GM11168 (cell line): ENCODE data around the gene PPP1R3G.

ENCODE experiments used
- in situ Hi-C: fragments of 300-500 bp; cut with MboI; formaldehyde crosslinking; loops from one replicate; pipeline ENCODE4 v1.12.0; 2022; ENCODE audit warnings: low sequenced_read_pairs; ENCODE audit not compliant: unreplicated experiment

The PPP1R3G gene

DNA sequence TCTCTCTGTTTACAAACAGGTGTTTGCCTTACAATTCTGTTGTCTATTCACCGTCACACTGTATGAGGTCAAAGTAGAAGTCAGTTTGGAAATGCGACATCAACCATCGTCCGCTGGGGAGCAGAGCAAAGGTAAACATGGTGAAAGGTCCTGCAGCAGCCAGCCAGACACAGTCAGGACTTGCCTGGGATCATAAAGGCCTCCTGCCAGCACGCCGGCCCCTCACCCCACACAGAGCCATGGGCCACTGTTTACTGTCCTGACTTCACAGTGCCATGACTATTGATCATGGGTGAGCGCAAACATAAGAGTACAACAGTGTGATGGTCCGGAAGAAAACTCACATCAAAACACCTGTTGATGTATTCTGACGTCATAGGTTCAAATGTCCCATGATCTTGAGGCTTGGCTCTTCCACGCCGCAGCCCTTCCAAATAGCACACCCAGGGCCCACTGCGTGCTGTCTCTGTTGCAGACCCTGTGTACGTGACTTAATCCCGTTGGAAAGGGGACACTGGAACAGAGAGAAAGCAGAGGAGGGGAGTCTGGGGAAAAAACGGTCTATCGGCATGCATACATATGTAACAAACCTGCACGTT lies 16.9 kb upstream of the PPP1R3G start:
- in situ Hi-C loops, result no loop called here

DNA sequence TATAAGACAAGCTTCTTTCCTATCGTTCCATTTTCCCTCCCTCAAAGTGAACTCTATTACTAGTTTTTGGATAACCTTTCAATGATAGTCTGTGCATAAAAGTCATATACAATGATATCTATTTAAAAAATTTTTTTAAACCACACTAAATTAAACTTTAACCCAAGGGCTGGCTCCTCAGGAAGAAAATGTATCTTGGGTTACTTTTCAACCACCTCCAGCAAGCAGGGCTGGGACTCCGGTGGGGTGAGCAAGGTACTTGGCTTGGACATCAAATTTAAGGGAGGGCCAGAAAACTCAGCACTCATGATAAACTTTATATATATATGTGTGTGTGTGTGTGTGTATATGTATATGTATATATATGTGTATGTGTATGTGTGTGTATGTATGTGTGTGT lies 13.9 kb upstream of the PPP1R3G start:
- in situ Hi-C loops, result no loop called here

DNA sequence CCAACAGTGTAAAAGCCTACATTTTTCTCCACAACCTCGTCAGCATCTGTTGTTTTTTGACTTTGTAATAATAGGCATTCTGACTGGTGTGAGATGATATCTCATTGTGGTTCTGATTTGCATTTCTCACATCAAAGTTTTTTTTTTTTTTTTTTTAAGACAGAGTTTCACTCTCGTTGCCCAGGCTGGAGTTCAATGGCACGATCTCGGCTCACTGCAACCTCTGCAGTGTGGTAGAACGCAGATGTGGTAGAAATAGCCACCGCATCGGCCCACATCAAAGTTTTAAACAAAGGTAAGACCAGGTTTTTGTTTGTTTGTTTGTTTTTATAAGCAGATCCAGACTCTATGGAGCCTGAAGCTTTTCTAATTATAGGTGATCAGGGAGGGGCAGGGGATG lies 12.7 kb upstream of the PPP1R3G start:
- in situ Hi-C loops, result no loop called here

DNA sequence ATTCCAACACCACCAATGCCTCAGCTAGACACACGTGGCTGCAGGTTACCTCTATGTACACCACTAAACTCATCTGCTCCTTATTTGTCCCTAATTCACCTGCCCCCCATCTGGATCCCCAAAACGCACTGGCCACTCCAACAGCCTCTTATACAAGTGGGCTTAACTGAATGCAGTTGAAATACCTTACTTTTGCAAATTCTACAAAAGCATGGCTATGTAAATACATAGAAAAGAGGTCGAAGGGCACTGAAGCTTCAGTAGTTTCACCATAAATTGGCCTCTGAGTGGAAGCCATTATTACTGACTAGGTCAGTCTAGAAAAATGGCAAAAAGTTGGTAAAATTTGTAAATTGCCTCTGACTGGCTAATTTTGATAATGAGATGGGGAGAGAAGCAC lies 11.1 kb upstream of the PPP1R3G start:
- in situ Hi-C loops, result no loop called here

DNA sequence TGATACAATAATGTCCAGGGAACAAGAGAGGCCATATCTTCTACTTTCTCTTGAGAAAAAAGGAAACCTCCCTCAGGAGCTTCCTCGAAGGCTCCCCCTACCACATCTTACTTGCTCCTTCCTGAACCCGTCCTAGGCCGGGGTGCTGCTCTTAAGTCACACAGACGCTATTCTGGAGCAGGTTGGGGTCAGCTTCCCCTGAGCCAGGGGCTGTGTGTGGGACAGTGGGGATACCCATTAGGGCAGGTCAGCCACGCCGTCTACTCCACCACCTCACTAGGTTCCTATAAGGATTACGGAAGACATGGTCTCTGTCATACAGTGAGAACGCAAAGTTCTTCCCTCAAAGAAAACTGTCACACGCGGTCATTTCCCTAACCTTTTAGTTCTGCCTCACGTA lies 8.2 kb upstream of the PPP1R3G start:
- in situ Hi-C loops, result loop anchor here (5.0 kb wide), 1 partner anchor 35 kb away; no protein-coding TSS in a partner anchor

DNA sequence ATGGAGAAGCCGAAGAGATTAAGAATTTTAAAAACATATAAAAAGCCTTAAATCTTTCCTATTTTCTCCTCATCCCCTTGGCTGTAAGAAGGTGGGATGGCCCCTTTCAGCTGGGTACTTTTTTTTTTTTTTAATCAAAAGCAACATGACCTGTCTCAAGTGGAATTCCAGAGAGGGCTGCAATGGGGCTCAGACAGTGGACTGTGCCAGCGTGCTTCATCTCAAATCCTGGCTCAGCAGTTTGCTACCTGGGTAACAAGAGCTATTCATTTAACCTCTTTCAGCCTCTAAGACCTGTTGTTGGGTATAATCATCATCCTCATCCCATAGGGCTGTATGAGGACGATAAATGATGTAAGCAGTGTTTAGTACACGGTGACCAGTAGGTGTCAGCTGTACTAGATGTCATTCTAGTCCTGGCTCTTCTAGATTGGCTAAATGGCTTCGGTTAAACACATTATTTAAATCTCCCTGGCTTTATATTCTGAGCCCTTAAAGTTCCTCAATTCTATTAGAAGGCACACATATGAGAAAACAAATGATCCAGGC lies 6.9 kb upstream of the PPP1R3G start:
- in situ Hi-C loops, result loop anchor here (5.0 kb wide), 1 partner anchor 34 kb away; no protein-coding TSS in a partner anchor

DNA sequence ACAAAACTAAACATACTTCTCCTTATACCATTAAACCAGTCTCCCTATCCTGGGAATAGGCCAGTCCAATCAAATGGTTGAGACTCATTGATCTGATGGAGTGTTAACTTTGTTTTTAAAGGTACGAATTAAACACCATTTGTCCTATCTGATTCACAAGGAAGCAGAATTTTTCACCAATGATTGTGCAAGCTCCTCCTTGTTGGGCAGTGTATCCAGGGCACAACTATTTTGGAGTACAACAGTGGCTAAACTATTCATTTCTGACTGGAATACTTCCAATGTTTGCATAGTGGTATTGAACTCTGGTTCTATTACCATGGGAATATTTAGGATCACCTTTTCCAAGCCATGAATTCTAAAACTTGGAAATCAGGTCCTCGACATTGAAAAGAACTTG lies 5.4 kb upstream of the PPP1R3G start:
- in situ Hi-C loops, result loop anchor here (5.0 kb wide), 1 partner anchor 33 kb away; no protein-coding TSS in a partner anchor

DNA sequence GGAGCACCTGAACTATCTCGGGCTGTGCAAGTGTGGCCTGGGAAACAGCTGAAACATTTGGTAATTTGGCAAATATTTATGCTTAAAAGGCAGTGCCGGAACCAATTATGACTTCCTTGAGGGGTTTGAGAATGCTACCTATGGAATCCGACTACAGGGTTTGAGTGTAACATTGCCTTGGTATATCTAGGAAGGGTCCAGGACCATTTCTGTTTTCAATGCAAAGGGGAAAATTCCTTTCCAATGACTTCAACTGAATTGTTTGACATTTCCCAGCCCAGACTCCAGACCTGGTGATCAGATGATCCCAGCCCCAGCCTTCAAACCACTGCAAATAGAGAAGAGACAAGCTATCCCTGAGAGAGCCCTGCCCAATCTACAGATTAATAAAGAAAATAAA lies 4.6 kb upstream of the PPP1R3G start:
- in situ Hi-C loops, result no loop called here

DNA sequence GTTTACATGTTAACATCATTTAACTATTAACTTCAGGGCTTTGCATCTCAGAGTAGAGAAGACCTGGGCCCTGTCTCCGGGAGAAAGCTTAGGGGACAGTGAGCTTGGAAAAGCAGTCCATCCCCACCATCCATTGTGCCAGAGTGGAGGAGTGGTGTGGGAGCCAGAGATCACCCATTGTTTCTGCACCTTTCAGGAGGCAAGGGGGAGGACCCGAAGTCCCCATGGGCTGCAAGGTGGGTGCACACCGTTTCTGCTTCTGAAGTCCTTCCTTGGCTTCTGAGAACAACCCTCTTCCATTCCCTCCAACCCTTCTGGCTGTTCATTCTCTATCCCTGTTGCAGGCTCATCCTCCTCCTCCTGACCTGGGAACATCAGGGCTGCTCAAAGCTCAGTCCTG lies 4.0 kb upstream of the PPP1R3G start:
- in situ Hi-C loops, result no loop called here

DNA sequence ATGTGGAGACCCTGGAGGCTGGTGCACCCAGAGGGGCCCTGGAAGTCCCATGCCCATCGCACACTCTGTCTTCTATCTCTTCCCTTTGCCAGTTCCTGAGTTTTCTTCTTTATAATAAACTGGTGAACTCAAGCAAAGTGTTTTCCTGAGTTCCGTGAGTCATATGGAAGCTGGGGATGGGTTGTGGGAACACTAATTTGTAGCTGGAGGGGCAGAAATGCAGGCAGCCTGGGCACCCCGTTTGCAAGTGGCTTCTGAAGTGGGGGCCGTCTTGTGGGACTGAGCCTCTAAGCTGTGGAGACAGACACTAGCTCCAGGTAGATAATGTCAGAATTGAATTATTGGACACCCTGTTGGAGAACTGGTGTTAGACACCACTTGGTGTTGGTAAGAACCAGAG lies 3.2 kb upstream of the PPP1R3G start:
- in situ Hi-C loops, result no loop called here

DNA sequence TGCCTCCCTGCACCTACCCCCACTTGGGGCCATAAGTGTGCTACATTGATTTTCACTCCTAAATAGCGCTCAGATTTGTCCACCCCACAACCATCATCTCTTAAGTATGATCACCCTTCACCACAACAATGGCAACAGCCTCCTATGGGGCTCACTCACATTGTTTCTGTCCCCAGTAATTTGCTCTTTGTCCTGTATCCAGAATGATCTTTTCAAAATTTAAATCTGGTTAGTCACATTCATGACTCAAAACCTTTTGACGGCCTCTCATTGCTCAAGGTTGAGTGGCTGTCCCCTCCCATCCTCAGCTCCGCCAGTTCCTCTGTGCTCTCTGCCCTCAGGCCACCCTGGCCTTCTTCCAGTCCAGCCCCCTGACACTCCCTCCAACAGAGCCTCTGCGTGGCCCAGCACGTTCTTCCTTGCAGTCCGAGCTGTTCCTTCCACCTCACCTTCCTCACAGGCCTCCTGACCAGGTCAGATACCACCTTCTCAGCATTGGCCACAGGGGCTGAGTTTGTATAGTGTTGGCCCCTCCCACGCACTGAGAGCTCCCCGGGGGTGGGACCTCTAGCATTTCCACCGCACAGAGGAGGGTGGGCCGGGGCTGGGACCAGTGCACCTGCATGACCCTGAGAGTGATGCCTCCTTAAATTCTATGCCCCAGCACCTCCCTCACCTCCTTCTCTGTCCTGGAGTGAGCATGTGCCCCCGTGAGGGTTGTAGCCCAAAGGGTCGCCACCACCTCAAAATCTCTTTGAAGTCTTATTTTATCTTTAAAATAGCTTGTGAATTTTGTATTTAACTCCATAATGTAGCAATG lies 2.4 kb upstream of the PPP1R3G start:
- in situ Hi-C loops, result no loop called here

DNA sequence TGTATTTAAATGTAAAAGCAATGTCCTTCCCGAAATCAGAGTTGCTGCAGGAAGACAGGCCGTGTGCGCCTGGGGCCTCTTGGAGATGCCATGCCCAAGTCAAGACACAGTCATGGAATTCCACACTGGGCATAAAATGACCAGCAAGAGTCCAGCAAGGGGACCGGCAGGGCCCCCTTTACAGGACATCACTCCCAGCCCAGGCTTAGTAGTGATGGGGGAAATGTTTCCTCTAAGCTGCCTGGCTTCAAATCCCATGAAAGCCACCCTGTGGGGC lies 1.9 kb upstream of the PPP1R3G start:
- in situ Hi-C loops, result no loop called here

DNA sequence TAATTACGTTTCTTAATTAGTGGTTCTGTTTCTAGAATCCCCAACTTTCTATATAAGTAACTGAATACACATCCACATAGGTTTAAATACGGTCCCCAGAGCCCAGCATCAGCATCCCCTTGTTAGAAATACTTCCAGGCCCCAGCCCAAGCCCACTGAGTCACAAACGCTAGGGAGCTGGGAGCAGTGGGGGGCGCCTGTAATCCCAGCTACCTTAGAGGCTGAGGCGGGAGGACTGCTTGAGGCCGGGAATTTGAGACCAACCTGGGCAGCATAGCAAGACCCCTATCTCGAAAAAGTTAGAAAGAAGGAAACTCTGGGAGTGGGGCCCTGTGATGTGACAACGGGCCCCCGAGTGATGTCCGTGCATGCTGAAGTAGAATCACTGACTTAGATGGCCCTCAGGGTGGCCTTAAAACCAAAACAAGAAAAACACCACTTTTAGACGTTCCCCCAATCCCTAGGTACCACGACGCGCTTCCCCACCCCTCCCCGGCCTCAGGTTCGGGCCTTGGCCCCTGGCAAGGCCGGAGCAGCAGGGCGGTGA lies 1.3 kb upstream of the PPP1R3G start:
- in situ Hi-C loops, result no loop called here

DNA sequence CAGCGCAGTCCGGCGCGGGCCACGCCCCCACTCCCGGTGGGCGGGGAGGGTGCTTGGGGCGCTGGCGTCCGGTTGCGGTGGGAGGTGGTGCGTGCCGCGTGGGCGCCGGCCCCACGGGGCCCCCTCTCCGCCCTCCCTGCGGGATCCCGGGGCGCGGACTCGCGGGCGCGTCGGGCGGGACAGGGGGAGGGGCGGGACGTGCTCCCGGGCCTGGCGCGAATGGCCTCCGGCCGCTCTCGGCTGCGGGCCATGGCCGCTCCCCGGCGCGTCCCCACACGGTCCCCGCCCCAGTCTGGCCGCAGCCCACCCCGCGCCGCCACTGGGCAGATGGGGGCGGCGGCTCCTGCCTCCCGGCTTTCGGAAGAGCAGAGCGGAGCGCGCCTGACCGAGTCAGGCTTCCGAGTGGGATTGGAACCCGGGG lies 771 bp upstream of the PPP1R3G start:
- in situ Hi-C loops, result no loop called here

DNA sequence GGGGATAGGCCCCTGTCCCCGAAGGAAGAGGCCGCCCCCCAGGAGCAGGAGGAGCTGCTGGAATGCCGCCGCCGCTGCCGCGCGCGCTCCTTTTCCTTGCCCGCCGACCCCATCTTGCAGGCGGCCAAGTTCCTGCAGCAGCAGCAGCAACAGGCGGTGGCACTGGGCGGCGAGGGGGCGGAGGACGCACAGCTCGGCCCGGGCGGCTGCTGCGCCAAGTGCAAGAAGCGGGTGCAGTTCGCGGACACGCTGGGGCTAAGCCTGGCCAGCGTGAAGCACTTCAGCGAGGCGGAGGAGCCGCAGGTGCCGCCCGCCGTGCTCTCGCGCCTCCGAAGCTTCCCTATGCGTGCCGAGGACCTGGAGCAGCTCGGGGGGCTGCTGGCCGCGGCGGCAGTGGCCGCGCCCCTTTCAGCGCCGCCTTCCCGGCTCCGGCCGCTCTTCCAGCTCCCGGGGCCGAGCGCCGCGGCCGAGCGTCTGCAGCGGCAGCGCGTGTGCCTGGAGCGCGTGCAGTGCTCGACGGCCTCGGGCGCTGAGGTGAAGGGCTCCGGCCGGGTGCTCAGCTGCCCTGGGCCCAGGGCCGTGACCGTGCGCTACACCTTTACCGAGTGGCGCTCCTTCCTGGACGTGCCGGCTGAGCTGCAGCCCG lies 630 bp downstream of the PPP1R3G start:
- in situ Hi-C loops, result no loop called here

DNA sequence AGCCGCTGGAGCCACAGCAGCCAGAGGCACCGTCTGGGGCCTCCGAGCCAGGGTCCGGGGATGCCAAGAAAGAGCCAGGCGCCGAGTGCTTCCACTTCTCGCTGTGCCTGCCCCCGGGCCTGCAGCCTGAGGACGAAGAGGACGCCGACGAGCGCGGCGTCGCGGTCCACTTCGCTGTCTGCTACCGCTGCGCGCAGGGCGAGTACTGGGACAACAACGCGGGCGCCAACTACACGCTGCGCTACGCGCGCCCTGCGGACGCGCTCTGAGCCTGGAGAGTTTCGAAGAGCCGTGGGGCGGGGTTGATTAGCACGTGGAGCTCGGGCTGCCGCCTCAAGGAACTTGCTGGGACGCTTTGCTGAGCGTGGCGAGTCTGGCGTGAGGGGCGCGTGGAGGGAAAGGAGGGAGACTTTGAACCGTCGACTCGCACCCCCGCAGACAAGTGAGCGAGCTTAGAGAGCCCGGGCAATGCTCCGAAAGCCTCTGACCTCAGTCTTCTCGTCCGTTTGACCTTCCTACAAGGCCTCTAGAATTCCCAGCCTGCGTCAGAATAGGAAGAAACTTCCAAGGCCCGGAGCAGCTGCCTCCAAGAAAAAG lies 1.3 kb downstream of the PPP1R3G start:
- in situ Hi-C loops, result no loop called here

DNA sequence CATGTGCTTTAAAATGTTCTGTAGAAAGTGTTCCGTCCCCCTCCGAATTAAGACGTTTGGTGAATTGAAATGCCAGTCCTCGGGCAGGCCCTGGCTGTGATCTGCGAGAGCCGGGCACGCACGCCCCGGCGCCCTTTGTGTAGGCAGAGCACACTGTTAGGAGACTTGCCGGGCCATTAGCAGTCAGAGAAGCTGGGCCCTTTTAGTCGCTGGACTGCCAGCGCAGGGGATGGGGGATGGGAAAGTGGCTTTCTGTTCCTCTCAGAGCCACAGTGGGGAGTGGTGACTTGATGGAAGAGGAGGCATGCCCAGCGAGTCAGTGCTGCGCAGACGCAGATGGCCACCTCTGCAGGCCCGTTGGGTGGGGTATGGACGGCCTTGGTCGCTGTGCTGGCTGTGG lies 2.2 kb downstream of the PPP1R3G start:
- in situ Hi-C loops, result no loop called here

DNA sequence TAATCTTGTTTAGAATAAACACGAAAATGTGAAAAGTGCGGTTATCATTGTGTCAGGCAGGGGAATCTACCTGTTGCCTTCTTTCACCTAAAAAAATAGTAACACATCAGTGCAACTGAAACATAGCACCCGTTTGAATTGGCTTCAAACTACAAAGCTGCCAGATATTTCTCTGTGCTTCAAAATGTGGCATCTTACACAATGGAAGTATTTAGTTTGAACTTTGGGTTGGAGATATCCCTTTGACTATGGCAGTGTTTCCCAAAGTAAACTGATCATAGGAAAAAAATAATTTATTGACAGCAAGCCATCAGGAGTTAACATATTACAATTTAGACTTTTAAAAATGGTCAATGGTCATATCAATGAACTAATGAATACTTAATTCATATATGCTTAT lies 3.6 kb downstream of the PPP1R3G start:
- in situ Hi-C loops, result no loop called here

DNA sequence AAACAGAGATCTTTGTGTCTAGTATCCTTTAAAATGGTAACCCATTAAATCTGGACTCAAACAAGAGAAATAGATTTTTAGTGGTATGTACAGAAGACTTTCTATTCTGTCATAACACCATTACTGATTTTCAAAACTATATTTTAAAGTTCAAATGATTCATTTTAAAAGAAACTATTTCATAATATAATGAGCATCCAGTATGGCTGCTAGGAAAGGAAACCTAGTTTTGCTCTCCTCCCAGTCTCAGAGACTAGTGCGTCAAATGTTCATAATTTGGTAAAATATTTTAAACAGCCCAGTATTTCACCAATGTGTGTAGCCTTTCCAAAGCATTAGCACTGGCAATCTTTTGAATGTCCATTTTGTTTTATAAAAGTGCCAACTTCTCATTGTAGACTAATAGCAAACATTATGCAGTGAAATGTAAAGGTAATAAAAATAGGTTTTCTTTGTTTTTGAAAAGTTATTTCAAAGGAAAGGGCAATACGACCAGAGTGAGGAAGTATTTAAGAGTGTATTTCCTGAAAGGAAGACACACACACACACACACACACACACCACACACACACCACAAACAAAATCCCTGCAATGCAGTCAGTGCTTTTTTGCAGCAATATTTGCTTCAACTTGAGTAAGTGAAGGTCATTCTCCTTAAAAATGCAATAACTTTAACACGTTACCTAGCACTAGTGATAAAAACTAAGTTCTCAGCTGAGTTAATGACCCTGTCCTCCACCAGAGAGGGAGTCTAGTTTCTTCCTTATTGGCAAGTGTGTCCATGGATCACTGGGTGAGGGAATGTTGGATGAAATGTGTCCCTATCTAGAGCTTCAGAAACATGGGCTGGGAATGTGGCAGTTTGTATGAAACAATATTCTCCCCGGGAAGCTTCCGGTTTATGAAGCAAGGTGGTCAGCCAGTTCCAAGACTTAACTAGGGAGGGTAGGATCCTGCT lies 4.6 kb downstream of the PPP1R3G start:
- in situ Hi-C loops, result no loop called here

DNA sequence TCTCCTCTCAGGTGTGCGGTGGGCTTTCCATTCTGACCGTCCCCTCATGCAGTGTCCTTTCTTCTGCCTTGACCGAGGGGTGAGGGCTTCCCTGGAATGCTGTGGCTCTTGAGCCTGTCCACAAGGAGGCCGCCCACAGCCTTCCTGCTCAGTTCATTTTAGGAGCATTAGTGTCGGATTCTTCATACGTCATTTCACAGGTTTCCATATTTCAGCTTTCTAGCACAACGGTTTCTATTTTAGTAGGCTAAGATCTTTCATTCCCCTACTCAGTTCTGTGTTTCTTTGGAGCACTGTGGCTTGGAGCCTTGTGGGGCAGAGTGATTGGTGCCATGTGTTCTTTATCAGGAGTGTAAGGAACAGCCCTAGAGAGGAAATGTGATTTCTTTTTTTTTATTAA lies 5.5 kb downstream of the PPP1R3G start:
- in situ Hi-C loops, result no loop called here
